Activated CD4-positive, alpha-beta T cell treated with anti-CD3 and anti-CD28 coated beads for 36 hours (primary cell): ENCODE measurements around the gene TAF4. TPM values are rescaled to one million over a fixed set of nuclear protein-coding genes. Genes with fewer than 3 reads are reported as not detected.
A peak's percentile ranks its signal among the peaks of the same experiment; 100 is the strongest.

Experiments used
- ATAC-seq: fragments of 200-7000 bp; cut with Tn5 transposase; one replicate; pipeline ENCODE4 v1.10.0; 2021; ENCODE audit warnings: mild to moderate bottlenecking, moderate library complexity
- CTCF ChIA-PET: fragments of 350-600 bp; sonication (Branson Sonifier 250); formaldehyde crosslinking; loops from one replicate; lab custom pipeline; 2021; ENCODE audit warnings: antibody characterized with exemption; lab: Charles Lee
- POLR2A ChIA-PET: fragments of 350-600 bp; sonication (Branson Sonifier 250); formaldehyde crosslinking; loops from one replicate; lab custom pipeline; 2021; ENCODE audit warnings: antibody characterized with exemption, inconsistent platforms; lab: Charles Lee
- DNase-seq: peaks from one replicate; pipeline ENCODE4 v3.0.0-alpha.2; 2020
- H3K27ac Mint-ChIP-seq: one replicate; pipeline ENCODE4 v1.8.0; 2021; ENCODE audit warnings: mixed read lengths
- H3K27me3 Mint-ChIP-seq: one replicate; pipeline ENCODE4 v1.8.0; 2021; ENCODE audit warnings: mixed read lengths
- H3K36me3 Mint-ChIP-seq: one replicate; pipeline ENCODE4 v1.8.0; 2021; ENCODE audit warnings: low read depth, mixed read lengths
- H3K4me1 Mint-ChIP-seq: one replicate; pipeline ENCODE4 v1.8.0; 2021; ENCODE audit warnings: mixed read lengths
- H3K4me3 Mint-ChIP-seq: one replicate; pipeline ENCODE4 v1.8.0; 2021; ENCODE audit warnings: mild to moderate bottlenecking, moderate library complexity, mixed read lengths
- H3K9me3 Mint-ChIP-seq: one replicate; pipeline ENCODE4 v1.8.0; 2021; ENCODE audit warnings: low read depth, mixed read lengths
- intact Hi-C, 2 experiments: fragments of 100-400 bp; cut with DNase I in 1 of 2; cut with micrococcal nuclease in 1 of 2; formaldehyde crosslinking; loops; one replicate each; pipeline versions ENCODE4 v1.14.2 to v1.15.1; 2022 to 2024; cut with DNase I, micrococcal nuclease
- total RNA-seq, 2 experiments: library from RNA; stranded (reverse); gene quantifications; one replicate each; pipeline ENCODE4 v1.2.3, GENCODE V29; 2021

Gene TAF4
- total RNA-seq, 2 experiments from 2014 or later = 15.4 to 27.1 TPM

DNA sequence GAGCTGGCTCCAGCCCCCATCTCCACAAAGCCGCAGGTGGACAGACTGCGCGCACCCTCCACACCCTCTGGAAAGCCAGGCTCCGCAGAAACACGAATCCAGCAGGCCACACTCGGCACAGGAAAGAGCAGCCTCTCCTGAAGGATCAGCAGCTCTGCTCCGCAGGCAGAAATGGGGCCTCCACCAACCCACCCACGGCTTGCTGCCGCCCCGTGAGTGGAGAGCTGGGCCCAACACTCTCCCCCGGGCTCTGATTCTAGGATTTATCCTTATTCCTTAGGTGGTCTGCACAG lies 39.2 kb downstream of the TAF4 start:
- no peaks in the 10 kb centered on the region for H3K27me3 Mint-ChIP-seq
- ATAC-seq (no peak), DNase-seq (no peak)
- H3K4me1 Mint-ChIP-seq = peaks cover 58% of the 10 kb centered on the region
- no peaks in the 10 kb centered on the region for H3K9me3 Mint-ChIP-seq
- H3K4me3 Mint-ChIP-seq = no peak overlapping the region
- no peaks in the 10 kb centered on the region for H3K36me3 Mint-ChIP-seq
- intact Hi-C loops = loop anchor here (2.0 to 5.0 kb wide), 4 partner anchors 36 to 116 kb away; partner anchors contain the start of genes LSM14B (in 1 of the 2), PSMA7 (in 1 of the 2) and SS18L1 (in 1 of the 2)
- POLR2A ChIA-PET = interaction anchor here (0.8 kb wide), 1 partner anchor 40 kb away, joined by 3 read pairs; no protein-coding TSS in a partner anchor
- H3K27ac Mint-ChIP-seq = no peak overlapping the region
- CTCF ChIA-PET = interaction anchor here (0.6 to 2.2 kb wide), 8 partner anchors 8 to 114 kb away, joined by 3 to 11 read pairs (median 4); partner anchors contain the start of gene LSM14B

DNA sequence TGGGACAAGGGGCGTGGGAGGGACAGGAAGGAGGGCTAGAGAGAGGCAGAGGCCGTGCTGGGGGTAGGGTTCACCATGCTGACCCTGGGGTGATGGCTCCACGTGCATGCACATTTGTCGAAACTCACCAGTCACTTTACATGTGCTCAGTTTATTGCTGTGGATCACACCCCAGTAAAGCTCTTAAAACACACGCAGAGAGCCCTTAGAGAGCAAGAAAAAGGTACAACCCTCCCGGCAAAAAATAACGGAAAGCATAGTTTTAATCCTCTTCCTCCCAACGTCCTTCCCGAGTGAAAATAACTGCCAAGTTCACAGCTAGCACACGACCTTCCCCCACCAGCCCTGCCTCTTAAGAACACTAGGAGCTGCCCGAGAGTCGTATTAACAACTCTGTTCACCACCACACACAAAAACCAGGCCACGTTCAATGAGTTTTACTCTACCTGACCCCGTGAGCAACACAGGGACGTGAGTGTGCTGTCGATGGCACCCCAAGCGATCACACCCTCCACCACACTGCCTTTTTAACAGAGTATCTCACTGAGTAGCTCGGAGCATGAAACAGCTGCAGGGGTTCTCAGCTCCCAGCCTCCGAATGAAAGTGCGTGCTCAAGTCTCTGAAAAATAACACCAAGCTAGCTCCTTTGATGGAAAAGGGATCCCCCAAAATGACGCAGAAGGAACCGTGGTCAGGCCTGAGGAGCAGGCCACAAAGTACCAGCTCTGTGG lies 39.7 kb downstream of the TAF4 start:
- ChIA-PET CTCF (interaction anchor here (0.6 to 2.2 kb wide), 8 partner anchors 8 to 115 kb away, joined by 3 to 11 read pairs (median 4); partner anchors contain the start of gene LSM14B), POLR2A (interaction anchor here (0.8 kb wide), 1 partner anchor 41 kb away, joined by 3 read pairs; no protein-coding TSS in a partner anchor)
- Mint-ChIP-seq H3K27ac (peak overlapping the region; percentile 22), H3K27me3 (no peaks in the 10 kb centered on the region), H3K36me3 (no peaks in the 10 kb centered on the region), H3K9me3 (no peaks in the 10 kb centered on the region), H3K4me1 (peaks cover 54% of the 10 kb centered on the region), H3K4me3 (no peak overlapping the region)
- peak; percentile 45 for DNase-seq
- intact Hi-C loops = loop anchor here (2.0 to 5.0 kb wide), 4 partner anchors 36 to 117 kb away; partner anchors contain the start of genes LSM14B (in 1 of the 2), PSMA7 (in 1 of the 2) and SS18L1 (in 1 of the 2)
- ATAC-seq = peak; percentile 81

DNA sequence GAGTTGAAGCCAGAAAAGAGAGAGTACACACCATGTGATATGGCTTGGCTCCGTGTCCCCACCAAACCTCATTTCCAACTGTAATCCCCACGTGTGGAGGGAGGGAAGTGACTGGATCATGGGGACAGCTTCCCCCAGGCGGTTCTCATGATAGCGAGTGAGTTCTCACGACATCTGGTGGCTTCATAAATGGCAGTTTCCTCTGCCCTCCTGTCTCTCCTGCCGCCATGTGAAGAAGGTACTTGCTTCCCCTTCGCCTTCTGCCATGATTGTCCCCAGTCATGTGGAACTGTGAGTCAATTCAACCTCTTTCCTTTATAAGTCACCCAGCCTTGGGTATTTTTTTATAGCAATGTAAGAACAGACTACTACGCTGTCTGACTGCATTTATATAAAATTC lies 40.3 kb downstream of the TAF4 start:
- CTCF ChIA-PET = interaction anchor here (0.9 to 2.2 kb wide), 4 partner anchors 9 to 111 kb away, joined by 3 to 11 read pairs (median 4); no protein-coding TSS in a partner anchor
- peak; percentile 49 for ATAC-seq
- peak overlapping the region; percentile 22 for H3K27ac Mint-ChIP-seq
- DNase-seq = peak; percentile 14
- no peaks in the 10 kb centered on the region for H3K27me3 Mint-ChIP-seq
- POLR2A ChIA-PET = no interaction called here
- no peaks in the 10 kb centered on the region for H3K9me3 Mint-ChIP-seq
- H3K36me3 Mint-ChIP-seq = no peaks in the 10 kb centered on the region
- H3K4me1 Mint-ChIP-seq = peaks cover 54% of the 10 kb centered on the region
- H3K4me3 Mint-ChIP-seq = no peak overlapping the region
- intact Hi-C loops = loop anchor here (5.0 kb wide), 3 partner anchors 37 to 112 kb away; partner anchors contain the start of gene LSM14B (in 1 of the 2)

DNA sequence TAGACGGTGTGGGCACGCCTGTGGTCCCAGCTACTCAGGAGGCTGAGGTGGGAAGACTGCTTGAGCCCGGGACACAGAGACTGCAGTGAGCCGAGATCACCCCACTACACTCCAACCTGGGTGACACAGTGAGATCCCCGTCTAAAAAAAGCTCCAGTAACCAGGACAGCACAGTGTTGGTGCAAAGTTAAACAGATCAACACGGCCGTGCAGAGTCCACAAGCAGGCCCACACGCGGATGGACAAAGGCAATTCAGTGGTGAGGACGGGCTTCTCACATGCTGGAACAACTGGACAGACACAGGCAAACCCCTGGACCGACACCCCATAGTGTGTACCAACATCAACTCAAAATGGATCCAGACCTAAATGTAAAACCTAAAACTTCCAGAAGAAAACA lies 41.7 kb downstream of the TAF4 start:
- H3K27me3 Mint-ChIP-seq = no peaks in the 10 kb centered on the region
- ChIA-PET POLR2A (no interaction called here), CTCF (interaction anchor here (0.8 to 2.1 kb wide), 2 partner anchors 112 to 114 kb away, joined by 4 to 8 read pairs; no protein-coding TSS in a partner anchor)
- no peak overlapping the region for H3K27ac Mint-ChIP-seq
- DNase-seq (no peak), ATAC-seq (no peak)
- no peak overlapping the region for H3K4me3 Mint-ChIP-seq
- peaks cover 47% of the 10 kb centered on the region for H3K4me1 Mint-ChIP-seq
- no peaks in the 10 kb centered on the region for H3K9me3 Mint-ChIP-seq
- no peaks in the 10 kb centered on the region for H3K36me3 Mint-ChIP-seq
- intact Hi-C loops = no loop called here

DNA sequence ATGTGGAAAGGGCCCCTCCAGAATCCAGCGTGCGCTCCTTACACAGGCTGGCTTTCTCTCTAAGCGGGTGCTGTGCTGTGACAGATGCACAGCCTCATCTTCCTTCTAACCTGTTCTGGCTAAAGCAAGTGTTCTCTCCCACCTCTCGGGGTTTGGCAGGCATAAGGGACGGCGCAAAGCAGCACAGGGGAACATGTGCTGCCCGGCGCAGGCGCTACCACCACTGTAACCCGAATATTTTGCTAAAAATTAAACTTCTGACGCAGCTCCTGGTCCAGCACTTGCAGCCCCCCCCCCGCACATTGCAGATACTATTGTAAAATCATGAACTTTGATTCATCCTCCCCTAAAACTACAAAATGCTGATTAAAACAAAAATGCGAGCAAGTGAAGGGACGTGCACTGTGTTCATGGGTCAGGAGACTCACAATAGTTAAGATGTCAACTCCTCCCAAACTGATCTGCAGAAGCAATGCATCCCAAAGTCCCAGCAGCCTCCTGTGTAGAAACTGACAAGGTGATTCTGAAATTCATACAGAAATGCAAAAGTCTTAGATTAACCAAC lies 43.0 kb downstream of the TAF4 start:
- intact Hi-C loops = no loop called here
- ChIA-PET POLR2A (no interaction called here), CTCF (interaction anchor here (2.1 kb wide), 1 partner anchor 113 kb away, joined by 8 read pairs; no protein-coding TSS in a partner anchor)
- Mint-ChIP-seq H3K36me3 (no peaks in the 10 kb centered on the region), H3K27ac (no peak overlapping the region), H3K4me1 (peaks cover 47% of the 10 kb centered on the region), H3K27me3 (no peaks in the 10 kb centered on the region), H3K9me3 (no peaks in the 10 kb centered on the region), H3K4me3 (no peak overlapping the region)
- DNase-seq (no peak), ATAC-seq (no peak)

DNA sequence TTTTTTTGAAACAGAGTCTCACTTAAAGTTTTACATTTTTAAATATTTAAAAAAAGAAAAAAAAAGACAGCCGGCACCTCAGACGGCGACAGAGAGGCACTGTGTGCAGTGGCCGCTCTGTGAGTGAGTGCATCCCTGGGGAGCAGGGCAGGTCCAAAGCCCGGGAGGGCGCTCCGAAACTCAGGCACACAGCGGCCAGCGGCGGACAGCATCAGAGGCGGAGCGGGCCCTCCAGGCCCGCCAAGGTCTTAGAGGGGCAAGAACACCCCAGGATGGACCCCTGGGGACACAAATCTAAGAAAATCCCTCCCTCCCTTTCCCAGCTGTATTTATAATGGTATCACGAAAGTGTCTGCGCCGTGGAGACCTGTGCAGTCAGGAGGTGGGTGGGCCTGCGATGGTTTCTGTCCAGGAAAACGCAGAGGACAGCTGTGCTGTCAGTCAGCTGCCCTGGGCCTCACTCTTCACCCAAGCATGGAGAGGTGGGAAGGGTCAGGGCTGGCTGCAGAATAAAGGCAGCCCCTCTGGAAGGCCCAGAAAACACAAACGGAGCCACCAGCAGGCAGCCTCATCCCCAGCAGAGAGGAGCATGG lies 43.8 kb downstream of the TAF4 start:
- POLR2A ChIA-PET = no interaction called here
- Mint-ChIP-seq H3K27ac (no peak overlapping the region), H3K27me3 (no peaks in the 10 kb centered on the region), H3K4me1 (peaks cover 40% of the 10 kb centered on the region), H3K36me3 (no peaks in the 10 kb centered on the region), H3K9me3 (no peaks in the 10 kb centered on the region), H3K4me3 (no peak overlapping the region)
- DNase-seq = no peak
- CTCF ChIA-PET = no interaction called here
- no peak for ATAC-seq
- intact Hi-C loops = no loop called here

DNA sequence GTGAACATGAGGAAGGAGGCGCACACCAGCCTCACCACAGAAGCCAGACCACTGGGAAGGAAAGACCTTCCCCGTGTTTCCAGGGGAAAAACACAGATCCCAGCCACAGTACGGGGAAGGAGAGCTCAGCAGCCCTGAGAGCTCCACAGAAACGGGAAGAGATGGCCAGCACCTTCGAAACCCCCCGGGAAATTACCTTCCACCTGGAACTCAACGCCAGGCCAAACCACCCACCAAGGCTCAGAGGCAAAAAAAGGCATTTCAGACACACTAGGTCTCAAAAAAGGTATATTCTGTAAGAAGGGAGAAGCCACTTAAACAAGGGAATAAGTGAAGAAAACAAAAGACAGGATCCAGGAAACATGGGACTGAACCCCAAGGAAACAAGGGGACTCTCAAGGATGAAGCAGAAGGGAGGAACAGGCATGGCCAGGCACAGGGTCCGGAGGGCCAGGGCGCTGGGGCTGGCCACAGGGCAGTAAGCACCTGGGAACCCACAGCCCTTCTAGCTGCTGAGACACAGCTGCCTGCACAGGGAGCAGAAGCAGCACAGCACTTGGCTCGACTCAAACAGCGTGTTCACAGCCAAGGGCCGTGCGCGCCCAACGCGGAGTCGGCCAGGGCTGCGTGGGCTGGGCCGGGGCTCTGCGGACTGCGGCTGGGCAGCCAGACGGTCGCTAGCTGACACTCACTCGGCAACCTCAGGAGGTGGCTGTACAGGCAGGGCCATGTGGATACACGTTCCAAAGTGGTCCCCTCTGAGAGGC lies 44.6 kb downstream of the TAF4 start:
- Mint-ChIP-seq H3K4me1 (peaks cover 34% of the 10 kb centered on the region), H3K36me3 (no peaks in the 10 kb centered on the region), H3K9me3 (no peaks in the 10 kb centered on the region), H3K4me3 (no peak overlapping the region), H3K27me3 (no peaks in the 10 kb centered on the region), H3K27ac (no peak overlapping the region)
- intact Hi-C loops = no loop called here
- ATAC-seq (no peak), DNase-seq (no peak)
- ChIA-PET POLR2A (no interaction called here), CTCF (interaction anchor here (0.7 to 1.8 kb wide), 2 partner anchors 10 to 562 kb away, joined by 3 to 5 read pairs; no protein-coding TSS in a partner anchor)

DNA sequence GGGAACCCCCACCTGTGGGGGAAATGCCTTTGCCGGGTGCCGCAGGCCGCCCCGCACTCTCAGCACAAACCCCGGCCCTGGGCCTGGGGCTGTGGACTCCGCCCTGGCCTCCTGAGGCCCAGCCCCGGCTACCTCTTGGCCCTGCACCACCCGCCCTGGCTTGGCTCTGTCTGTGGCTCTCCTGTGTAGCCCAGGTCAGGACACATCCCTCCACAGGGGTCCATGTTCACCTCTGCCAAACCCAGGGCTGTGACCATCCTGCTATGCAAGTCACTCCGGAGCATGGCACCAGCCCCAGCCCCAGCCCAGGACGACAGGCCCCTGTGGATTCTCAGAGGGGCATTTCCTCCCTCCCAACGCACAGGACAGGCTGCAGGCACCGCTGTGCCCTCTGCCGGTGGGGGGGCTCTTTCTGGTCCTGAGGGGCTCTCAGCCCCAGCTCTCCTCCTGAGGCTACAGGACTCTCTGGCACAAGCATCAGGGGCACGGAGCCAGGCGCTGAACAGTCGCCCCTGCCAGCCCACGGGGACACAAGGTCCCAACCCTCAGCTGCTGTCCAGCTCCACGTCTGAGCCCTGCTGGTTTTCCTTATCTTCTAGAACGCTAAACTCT lies 45.7 kb downstream of the TAF4 start:
- Mint-ChIP-seq H3K27me3 (no peaks in the 10 kb centered on the region), H3K9me3 (no peaks in the 10 kb centered on the region), H3K4me1 (peaks cover 23% of the 10 kb centered on the region), H3K36me3 (no peaks in the 10 kb centered on the region), H3K4me3 (no peak overlapping the region), H3K27ac (no peak overlapping the region)
- ChIA-PET CTCF (interaction anchor here (0.7 to 1.8 kb wide), 2 partner anchors 9 to 563 kb away, joined by 3 to 5 read pairs; no protein-coding TSS in a partner anchor), POLR2A (no interaction called here)
- no peak for DNase-seq
- no peak for ATAC-seq
- intact Hi-C loops = no loop called here

DNA sequence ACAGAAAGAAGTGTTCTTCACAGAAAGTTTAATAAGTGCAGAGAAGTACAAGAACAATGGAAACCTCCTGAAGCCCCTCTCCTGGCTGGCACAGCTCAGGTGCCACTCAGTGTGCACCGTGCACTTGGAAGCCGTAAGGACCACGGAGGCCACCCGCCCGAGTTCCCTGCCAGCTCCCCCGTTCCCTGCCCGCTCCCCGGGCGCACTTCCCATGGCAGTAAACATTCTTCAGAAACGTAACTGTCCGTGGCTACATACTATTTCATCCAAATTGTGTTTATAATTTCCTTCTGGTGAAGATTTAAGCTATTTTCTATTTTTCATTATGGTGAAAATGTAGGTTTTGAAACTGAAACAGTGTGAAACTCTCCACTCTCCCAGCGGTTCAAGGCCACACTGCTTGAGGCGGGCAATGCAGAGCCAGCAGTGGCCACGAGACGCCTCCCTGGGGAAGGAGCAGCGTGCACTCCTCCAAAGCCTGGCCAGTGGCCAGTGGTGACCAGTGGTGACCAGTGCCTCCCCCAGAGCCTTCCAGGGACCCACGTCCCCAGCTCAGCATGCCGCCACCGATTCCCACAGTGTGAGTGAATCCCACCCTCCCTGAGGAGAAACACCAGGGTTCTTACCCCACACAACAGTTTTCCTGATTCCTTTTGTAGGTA lies 46.4 kb downstream of the TAF4 start:
- Mint-ChIP-seq H3K4me1 (peaks cover 20% of the 10 kb centered on the region), H3K27me3 (no peaks in the 10 kb centered on the region), H3K9me3 (no peaks in the 10 kb centered on the region), H3K27ac (no peak overlapping the region), H3K4me3 (no peak overlapping the region), H3K36me3 (no peaks in the 10 kb centered on the region)
- DNase-seq (no peak), ATAC-seq (no peak)
- intact Hi-C loops = no loop called here
- ChIA-PET CTCF (no interaction called here), POLR2A (no interaction called here)

DNA sequence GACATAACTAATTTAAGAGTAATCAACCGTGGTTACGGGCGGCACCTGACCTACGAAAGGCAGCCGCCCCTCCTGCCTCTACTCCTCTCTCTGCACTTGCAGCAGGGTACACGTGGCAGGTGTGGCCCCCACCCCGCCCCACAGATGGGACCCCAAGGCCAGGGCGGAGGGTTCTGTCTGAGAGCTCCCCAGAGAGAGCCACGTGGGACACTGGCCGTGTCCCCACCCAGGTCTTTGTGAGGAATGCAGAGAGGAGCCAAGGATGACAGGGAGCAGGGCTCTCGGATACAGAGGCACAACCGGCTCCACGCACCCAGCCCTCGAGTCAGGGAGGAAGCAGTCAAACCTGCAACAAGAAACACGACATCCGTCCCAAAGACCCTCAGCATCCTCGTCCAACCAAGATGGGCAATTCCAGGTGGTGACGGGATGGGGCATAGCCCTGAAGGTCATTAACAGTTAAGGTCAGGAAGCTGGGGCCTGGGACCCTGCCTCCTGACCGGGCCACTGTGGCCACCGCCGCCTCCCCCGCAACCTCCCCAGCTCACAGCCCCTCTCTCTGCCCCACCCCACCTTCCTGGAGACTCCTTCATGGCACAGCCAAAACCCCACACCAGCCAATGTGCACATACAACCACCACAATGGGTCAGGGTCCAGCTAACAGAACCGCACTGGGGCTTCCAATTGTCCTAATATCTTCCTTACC lies 47.1 kb downstream of the TAF4 start:
- DNase-seq = no peak
- Mint-ChIP-seq H3K9me3 (no peaks in the 10 kb centered on the region), H3K27ac (no peak overlapping the region), H3K4me1 (peaks cover 20% of the 10 kb centered on the region), H3K36me3 (no peaks in the 10 kb centered on the region), H3K27me3 (no peaks in the 10 kb centered on the region), H3K4me3 (no peak overlapping the region)
- ChIA-PET POLR2A (no interaction called here), CTCF (no interaction called here)
- intact Hi-C loops = no loop called here
- ATAC-seq = no peak
